ENCODE data around the gene ASB16.

Gene ASB16

DNA sequence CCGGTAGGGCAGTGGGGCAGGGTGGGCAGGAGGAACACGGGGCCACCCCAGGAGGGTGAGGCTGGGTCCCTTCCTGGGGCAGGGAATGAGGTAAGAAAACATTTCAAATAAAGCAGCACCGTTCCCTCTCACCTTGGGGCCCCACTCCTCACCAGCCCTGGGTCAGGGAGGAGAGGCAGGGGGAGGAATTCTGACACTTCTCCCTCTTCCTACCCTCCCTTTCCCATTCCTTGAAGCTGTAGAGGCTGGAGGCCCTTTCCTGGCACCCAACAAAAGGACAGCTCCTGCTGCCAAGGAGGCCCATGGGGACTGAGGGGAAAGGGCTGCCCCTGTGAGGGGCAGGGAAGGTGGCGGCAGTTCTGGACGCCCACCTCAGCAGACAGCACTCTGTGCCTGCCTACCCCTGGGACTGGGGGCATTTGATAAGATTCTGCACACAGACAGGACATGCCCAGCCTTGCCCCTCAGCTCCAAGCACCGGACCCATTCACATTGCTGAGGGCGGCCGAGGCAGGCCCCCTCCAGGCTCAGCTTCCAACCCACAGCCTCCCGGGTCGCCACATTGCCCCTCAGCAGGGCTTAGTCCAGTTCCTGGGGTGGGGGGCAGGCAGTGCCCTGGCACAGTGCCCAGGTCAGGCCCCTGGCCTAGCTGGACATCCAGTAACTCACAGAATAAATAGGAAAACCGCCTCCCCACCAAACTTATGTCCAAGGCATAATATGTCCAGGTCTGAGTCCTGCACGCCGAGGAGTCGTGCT lies 23.0 kb downstream of the ASB16 start:
- TF ChIP-seq, protein P1, sequence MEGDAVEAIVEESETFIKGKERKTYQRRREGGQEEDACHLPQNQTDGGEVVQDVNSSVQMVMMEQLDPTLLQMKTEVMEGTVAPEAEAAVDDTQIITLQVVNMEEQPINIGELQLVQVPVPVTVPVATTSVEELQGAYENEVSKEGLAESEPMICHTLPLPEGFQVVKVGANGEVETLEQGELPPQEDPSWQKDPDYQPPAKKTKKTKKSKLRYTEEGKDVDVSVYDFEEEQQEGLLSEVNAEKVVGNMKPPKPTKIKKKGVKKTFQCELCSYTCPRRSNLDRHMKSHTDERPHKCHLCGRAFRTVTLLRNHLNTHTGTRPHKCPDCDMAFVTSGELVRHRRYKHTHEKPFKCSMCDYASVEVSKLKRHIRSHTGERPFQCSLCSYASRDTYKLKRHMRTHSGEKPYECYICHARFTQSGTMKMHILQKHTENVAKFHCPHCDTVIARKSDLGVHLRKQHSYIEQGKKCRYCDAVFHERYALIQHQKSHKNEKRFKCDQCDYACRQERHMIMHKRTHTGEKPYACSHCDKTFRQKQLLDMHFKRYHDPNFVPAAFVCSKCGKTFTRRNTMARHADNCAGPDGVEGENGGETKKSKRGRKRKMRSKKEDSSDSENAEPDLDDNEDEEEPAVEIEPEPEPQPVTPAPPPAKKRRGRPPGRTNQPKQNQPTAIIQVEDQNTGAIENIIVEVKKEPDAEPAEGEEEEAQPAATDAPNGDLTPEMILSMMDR (IDR thresholded peaks at IDR 0.05; ENCODE audit: borderline replicate concordance, insufficient read depth, low read depth, low read length) = no peak
- no peak overlapping the region for H3K4me3 ChIP-seq (ENCODE audit: low read depth, low read length)

DNA sequence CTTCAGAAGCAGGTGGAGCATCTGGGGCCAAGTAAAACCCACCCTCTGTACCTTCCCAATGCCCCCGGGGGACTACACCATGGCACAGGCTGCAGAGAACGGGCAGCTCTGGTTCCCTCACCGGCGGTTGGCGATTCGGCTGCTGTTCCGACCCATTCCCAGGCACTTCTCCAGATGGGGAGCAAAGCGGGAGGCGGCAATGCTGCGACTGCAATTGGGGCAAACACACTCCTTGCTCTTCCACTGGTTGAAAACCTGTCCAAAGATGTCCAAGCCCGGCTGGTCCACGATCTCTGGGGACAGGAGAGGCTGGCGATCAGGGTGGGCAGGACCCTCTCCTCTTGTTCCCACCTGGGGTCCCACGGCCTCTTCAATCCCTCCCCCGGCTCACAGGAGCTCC lies 26.6 kb downstream of the ASB16 start:
- TF ChIP-seq, protein P1 (IDR thresholded peaks at IDR 0.05; ENCODE audit: borderline replicate concordance, insufficient read depth, low read depth, low read length) = no peak
- H3K4me3 ChIP-seq (ENCODE audit: low read depth, low read length) = no peak overlapping the region

DNA sequence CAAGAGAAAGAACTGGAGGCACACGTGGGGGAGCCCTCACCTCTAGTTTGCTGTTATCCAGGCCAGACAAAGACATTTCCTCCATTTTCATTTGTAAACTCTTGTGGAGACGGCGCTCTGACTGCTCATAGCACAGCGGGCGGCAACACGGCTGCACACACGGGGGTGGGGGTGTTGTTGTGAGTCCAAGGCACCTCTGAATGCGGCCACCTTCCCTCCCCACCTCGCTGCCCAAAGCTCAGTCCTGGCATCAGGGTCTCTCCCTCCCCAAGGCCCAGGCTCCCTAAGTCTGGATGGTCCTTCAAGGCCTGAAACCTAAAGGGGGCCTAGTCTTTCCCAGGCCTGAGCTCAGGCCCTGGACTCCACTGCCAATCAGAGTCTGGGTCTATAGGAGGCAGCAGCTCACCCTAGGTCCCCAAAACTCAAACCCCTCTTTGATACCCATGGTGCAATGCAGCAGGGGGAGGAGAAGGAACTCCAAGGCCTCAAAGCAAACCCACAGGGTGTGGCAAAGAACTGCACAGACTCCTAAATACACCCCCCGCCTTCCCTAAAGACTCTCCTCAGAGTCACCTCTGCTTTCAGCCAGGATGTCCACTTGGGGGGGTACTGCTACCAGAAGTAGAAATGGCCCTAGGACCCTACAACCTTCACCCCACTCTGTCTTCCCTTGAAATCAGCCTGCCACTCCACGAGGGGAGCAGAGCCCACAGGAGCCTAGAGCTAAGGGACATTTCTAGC lies 27.6 kb downstream of the ASB16 start:
- peak overlapping the region; percentile 85 for H3K4me3 ChIP-seq (ENCODE audit: low read depth, low read length)
- TF ChIP-seq, protein P1 (IDR thresholded peaks at IDR 0.05; ENCODE audit: borderline replicate concordance, insufficient read depth, low read depth, low read length) = 0 out of 2 replicates have a peak, but pooled peaks have one; percentile 22

DNA sequence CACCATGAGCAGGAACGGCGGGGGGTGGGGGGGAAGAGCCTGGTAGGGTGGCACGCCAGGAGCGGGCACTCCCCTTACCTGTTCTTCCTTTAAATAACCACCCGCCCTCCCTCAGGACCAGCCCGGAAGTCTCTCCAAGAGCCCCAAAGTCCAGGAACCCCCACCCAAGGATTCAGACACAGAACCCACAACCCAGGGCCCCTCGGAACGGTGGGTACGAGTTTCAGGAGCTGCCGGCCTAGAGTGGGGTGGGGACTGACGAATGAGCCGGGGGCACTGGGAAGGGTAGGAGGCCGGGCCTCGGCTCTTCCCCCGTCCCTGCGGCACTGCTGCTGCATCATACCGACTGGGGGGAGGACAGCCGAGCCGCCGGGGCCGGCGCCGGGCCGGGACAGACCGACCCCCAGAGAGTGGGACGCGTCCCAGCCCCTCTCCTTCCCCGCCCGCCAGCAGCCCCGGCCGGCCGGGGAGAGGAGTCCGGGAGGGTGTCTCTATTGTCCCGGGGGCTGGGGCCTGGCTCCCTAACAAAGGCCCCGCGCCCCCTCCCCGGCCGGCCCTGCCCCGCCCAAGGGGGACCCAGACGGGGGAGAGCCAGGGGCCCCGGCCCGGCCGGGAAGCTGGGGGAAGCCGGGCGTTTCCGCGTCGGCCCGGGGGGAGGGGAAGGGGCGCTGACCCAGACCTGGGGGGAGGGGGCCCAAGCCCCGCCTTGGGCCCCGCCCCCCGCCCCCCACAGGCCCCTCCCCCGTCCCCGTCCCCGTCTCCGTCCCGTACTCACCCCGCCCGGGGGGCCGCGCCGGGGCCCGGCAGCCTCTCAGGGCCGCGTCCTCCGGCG lies 28.4 kb downstream of the ASB16 start:
- TF ChIP-seq, protein P1 (IDR thresholded peaks at IDR 0.05; ENCODE audit: borderline replicate concordance, insufficient read depth, low read depth, low read length) = no peak
- peak overlapping the region; percentile 85 for H3K4me3 ChIP-seq (ENCODE audit: low read depth, low read length)

DNA sequence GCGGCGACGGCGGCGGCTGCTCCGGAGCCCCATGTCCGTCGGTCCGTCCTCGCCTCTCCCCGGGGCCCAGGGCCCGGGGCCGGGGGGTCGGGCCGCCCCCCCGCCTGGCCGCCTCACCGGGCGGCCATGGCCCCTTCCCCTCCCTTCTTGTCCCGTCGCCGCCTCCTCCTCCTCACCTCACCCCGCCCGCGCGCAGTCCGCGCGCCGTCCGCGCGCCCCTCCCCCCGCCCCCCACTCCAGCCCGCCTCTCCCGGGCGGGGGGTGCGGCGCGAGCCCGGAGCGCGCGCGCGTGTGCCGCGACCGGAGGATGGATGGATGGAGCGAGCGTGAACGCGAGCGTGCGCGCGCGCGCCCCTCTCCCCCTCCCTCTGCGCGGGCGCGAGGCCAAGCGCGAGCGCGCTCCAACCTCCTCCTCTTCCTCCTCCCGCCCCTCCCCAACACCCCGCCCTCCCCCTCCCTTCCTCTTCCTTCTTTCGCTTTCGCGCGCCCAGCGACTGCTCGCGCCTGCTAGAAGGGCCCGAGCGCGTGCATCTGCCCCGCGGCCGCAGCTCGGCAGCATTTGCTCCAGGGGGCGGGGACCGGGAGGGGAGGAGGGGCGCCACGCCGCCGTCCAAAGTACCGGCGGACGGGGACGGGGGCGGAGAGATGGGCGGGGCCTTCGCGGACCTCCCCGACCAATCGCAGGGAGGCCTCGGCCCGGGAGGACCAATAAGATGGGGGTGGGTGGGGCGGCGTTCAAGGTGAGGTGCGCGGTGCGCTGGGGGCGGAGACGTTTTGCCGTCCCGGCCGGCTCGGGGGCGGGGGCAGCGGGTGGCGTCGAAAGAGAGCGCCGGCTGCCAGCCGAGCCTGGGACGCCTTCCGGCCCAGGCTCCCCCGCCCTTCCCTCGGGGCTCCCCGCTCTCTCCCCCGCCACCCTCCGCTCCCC lies 29.3 kb downstream of the ASB16 start, which contains the start of gene ATXN7L3:
Gene ATXN7L3, minus strand, starts transcription at position 332 of the 925 bp plus-strand sequence. CDS start 1,814 bp downstream, outside the sequence.
- H3K4me3 ChIP-seq (ENCODE audit: low read depth, low read length) = peak within 1 kb of the TSS; percentile 85
- TF ChIP-seq, protein P1 (IDR thresholded peaks at IDR 0.05; ENCODE audit: borderline replicate concordance, insufficient read depth, low read depth, low read length) = no peak

Measured in GM12875 (cell line).